Stimulated activated CD4-positive, alpha-beta T cell treated with anti-CD3 and anti-CD28 coated beads, Interleukin-1b, Interleukin-23, amount 100 ng/mL, for 48 hours (primary cell): Measurements from ENCODE around the gene RSPRY1.
A peak's percentile ranks its signal among the peaks of the same experiment; 100 is the strongest.

Experiments used
- DNase-seq: peaks from one replicate; pipeline ENCODE4 v3.0.0-alpha.2; 2020

Gene RSPRY1

DNA sequence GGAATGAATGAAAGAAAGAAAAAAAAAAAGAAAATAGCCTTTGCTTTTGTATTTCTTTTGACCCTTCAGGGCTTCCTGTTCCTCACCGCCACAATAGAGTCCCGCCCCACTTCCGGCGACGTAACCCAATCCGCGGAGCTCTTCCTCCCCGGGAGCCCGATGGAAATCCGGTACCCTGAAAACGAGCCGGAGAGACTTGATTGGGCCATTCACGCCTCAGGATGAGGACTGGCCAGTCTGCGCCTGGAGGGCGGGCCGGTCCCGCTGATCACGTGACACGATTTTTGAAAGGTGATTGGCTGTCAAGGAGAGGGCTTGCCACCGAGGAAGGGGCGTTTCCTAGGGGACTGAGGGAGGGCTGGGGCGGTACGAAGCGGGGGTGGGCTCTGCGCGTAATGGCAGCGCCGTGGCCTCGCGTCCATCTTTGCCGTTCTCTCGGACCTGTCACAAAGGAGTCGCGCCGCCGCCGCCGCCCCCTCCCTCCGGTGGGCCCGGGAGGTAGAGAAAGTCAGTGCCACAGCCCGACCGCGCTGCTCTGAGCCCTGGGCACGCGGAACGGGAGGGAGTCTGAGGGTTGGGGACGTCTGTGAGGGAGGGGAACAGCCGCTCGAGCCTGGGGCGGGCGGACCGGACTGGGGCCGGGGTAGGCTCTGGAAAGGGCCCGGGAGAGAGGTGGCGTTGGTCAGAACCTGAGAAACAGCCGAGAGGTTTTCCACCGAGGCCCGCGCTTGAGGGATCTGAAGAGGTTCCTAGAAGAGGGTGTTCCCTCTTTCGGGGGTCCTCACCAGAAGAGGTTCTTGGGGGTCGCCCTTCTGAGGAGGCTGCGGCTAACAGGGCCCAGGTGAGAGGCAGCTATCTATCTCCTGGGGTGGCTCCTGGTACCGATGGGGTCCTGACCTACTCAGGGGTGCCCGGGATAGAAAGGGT lies at the start of gene RSPRY1, which contains the start of gene PSME3IP1:
Gene RSPRY1, plus strand, starts transcription at position 385 of the 927 bp plus-strand sequence. CDS start 18,330 bp downstream, outside the sequence.
Gene PSME3IP1, minus strand, starts transcription at position 95 of the 927 bp plus-strand sequence. CDS start 12,185 bp downstream, outside the sequence.
- DNase-seq: peak; percentile 100

- no peak for DNase-seq
Measured at GRCh38 chr16:57137043-57137442, 49.1 kb upstream of the RSPRY1 start.

GRCh38 chr16:57137566-57138273 lies 48.4 kb upstream of the RSPRY1 start:
- DNase-seq: no peak

DNA sequence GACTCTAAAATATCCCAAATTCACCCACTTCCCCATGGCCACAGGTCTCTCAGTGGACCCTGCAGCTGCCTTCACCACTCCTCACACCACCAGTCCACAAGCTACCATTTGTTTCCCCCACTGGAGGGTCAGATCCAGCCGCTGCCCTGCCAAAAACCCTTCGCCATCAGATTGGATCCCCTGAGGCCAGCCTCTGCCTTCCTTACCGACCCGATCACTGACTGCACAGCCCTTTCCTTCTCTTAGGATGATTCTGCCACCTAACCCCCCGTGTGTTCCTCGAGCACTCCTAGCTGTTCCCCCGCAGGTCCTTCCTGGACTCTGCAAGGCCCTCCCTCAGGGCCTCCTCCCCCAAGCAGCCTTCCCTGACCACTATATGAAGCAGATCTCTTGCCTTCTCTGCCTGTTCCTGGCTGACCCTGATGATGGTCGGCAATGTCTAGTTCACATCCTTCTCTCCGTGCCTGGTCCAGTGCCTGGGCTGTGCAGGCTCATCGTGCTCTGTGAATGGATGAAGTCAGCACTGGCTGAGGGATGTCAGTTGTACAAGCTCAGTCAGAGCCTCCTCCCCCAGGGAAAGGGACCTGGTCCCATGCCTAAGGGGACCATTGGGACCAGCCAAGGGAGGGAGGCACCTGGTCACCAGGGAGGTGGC lies 47.7 kb upstream of the RSPRY1 start:
- no peak for DNase-seq

- no peak for DNase-seq
Measured at GRCh38 chr16:57140931-57141668, 45.0 kb upstream of the RSPRY1 start.

DNA sequence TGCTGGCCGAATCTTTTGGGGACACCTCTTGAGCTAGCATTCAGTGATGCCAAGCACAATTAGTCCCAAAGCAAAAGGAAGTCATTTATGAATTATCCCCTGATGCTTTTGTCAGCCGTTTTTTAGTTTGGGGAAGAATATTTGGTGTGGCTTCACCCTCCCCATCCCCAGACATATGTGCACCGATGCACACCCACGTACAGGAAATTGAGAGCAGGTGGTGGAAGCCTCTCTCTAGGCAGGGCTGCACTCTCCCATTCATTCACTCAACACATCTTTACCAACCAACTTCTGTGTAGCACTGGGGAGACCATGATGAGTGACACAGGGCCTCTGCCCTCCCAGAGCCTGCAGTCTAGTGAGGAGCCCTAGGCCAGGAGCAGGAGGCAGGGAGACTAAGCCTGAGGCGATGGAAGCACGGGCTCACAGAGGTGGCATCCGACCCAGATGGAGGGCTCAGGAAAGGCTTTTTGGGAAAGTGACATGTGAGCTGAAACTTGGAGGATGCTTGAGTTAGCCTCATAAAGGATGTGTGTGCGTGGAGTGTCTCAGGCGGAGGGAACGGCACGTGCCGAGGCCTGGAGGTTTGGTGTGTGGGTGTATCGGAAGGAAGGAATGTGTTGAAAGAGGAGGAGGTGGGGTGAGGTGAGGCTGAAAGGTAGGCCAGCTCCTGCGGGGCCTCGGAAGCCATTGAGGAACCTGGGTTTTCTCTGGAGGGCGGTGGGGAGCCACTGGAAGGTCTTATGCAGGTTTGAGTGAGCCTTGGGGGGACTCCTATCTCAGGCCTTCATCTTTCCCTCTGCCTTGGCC lies 44.1 kb upstream of the RSPRY1 start:
- no peak for DNase-seq

GRCh38 chr16:57143149-57143921 lies 42.8 kb upstream of the RSPRY1 start:
- no peak for DNase-seq

DNA sequence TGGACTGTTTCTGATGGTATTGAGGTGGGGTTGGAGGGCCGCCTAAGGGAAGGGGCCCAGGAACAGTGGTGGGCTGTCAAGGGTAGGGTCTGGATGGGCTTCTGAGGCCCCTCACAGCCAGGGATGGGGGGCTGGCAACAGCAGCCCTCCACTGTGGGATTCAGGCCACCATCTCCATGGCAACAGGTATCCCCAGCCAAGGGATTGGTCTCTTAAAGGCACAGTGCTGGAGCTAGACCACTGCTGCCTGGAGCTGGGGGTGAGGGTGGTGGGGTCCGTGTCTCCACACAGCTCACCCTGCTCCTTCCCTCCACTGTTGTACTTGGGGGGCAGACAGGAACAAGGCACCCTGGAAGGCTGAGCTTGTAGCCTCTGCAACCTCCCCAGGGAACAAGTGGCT lies 42.1 kb upstream of the RSPRY1 start:
- DNase-seq: no peak

DNA sequence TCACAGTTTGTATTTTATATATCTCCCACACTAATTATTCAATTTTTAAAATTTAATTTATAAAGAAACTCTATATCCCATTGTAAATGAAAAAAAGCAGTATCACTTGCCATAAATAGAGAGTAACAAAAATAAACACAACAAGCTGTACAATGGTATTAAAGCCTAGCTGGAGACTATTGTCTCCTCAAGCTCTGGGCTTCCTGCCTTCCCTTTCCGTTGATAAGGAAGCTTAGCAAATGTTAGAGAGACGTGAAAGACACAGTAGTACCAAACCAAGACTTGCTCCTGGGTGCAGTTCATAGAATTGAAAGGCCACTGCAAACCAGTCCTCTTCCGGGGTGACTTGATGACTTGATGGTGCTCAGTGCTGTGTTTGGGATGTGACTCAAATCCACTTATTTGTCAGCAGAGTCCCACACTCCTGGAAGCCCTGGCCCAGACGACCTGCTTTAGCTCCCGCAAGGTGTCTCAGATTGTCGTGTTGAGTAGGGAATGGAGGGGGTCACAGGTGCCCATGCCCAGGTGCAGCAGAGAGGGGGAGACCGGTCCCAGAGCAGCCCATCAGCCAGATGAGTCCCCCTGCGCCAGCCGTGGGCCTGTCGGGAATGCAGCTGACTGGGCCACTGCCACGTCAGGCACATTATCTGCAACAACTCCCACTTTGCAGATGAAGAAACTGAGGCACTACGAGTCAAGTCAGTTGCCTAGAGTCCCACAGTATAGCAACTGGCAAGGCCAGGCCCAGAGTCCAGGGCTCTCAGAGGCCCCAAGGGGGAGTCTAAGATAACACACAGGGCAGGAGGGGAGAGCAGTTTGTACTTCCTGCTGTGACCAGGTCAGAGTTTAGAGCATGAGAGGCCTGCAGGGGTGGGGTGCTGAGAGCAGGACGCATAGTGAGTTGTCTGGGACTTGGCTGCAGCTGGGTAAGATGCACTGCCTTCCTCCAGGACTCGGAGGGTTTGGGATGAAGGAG lies 40.8 kb upstream of the RSPRY1 start:
- DNase-seq: no peak

- DNase-seq: no peak
Measured at GRCh38 chr16:57146040-57146647, 40.0 kb upstream of the RSPRY1 start.

- DNase-seq: no peak
Measured at GRCh38 chr16:57146735-57147134, 39.4 kb upstream of the RSPRY1 start.

DNA sequence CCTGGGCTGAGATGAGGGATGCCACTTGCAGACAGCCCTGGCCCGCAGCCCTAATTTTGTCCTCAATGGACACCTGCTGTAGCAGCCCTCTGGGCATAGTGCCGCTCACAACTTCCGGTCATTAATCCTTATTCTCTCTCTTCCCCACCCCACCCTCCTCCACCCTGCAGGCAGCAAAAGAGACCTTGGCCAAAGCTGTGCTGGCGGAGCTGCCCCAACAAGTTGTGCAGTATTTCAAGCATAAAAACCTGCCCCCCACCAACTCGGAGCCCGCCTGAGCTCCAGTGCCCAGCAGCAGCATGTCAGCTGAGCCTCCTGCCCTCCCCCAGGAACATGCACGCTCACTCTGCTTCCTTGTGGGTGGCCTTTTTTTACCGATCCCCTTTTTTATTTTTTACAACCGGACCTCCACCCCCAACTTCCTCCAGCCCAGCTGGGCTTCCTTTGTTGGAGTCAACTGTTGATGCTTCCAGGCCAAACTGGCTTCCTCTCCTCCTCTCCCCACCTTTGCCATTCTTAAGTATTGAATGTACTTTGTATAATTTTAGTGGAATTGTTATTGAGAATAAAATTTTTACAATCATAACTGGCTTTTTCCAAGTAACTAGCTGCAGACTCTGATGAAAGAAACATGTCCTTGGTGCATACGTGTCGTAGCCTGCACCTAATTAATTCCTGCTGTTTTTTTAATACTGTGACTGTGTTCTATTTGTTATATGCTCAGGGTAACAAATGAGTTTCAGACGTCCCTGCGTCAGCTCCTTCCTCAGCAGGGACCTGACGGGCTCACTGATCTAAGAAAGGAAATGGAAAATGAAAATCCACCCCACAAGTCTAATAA lies 38.5 kb upstream of the RSPRY1 start:
- DNase-seq: no peak

GRCh38 chr16:57148481-57148880 lies 37.6 kb upstream of the RSPRY1 start:
- DNase-seq: no peak

DNA sequence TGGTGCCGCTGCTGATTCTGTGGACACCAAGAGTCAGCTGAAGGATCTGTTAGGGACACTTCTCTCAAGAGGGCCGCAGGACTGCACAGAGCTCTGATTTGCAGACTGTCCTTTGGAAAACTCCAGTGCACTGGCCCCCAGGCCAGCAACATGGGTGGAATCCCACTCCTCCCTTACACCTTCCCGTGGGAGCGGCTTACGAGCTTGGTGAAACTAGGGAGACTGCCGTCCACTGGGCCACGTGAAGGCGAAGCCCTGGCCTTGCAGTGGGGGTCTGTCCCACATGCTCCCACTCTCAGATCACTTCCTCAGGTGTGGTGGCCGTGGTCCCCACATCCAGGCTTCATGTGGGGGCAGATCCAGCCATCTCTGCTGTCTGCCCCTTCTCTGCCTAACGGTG lies 36.7 kb upstream of the RSPRY1 start:
- DNase-seq: no peak

- no peak for DNase-seq
Measured at GRCh38 chr16:57150682-57151330, 35.3 kb upstream of the RSPRY1 start.

GRCh38 chr16:57151369-57151768 lies 34.8 kb upstream of the RSPRY1 start:
- DNase-seq: no peak
